Prostate gland (tissue), 2 donors: Measurements from ENCODE around the gene KCND2.

Experiments
- CTCF ChIP-seq, 4 experiments: fragments of 200-600 bp in 2 of 4; fragments of 450-650 bp in 2 of 4; sonication (generic) in 2 of 4; IDR thresholded peaks; 1 replicate in 3 of 4; 2 replicates in 1 of 4; pipeline ENCODE4 v1.5.1; 2016 to 2019; ENCODE audit warnings: antibody characterized with exemption in 4 of 4, mild to moderate bottlenecking in 2 of 4, moderate library complexity in 2 of 4
- POLR2A ChIP-seq: fragments of 450-650 bp; IDR thresholded peaks from one replicate; pipeline ENCODE4 v1.6.1; 2016; ENCODE audit warnings: antibody characterized with exemption, mild to moderate bottlenecking
- POLR2AphosphoS5 ChIP-seq: sonication (generic); formaldehyde crosslinking; IDR thresholded peaks from one replicate; pipeline ENCODE4 v1.6.1; 2017; ENCODE audit warnings: antibody characterized with exemption

GRCh38 chr7:120658516-120658915, 385.5 kb downstream of the KCND2 start:
- TF ChIP-seq POLR2AphosphoS5 = no peak
- TF ChIP-seq CTCF (IDR thresholded peaks at IDR 0.05) = no peak
- TF ChIP-seq POLR2A = no peak
